Measurements from ENCODE around the gene TOMM20L.
A peak's percentile ranks its signal among the peaks of the same experiment; 100 is the strongest.
"Not testable (repeated sequence)": the region's sequence is repeated elsewhere in the genome, so short reads cannot be mapped to it uniquely, and the experiment has no call there.

TOMM20L gene

GRCh38 chr14:58395812-58396788 lies at the start of gene TOMM20L:
TSS of gene TOMM20L (plus strand) at chr14:58395930. CDS start at chr14:58395958, 28 bp downstream.
- DNase-seq: peak; percentile 57

DNA sequence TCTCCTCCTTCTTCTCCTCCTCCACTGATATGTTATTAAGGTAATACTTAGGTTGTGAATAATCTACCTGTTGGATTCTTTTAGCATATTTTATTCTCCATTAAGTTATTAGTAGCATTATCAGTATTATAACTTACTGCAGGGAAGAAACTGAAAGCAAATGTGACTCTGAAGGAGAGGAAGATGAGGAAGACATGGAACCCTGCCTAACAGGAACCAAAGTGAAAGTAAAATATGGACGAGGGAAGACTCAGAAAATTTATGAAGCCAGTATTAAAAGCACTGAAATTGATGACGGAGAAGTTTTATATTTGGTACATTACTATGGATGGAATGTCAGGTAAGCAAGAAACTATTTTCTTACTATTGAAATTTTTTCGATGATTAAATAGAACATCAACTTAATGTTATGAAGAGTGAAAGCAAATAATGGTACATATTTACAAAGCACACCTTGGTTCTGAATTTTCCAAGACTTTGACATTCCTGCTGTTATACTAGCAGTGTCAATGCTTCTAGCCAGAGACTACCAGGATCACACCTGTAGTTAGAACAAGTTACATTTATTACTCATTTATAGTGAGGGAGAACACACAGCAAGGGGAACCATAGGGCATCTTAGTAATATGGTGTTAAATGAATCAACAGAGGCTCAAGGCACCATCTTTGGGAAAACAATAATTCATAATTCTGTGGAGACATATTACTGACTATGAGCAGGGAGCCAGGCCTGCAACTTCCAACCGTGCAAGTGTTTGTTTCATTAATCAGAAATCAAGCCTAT lies 42.0 kb upstream of the TOMM20L start:
- DNase-seq: peak; percentile 36

DNA sequence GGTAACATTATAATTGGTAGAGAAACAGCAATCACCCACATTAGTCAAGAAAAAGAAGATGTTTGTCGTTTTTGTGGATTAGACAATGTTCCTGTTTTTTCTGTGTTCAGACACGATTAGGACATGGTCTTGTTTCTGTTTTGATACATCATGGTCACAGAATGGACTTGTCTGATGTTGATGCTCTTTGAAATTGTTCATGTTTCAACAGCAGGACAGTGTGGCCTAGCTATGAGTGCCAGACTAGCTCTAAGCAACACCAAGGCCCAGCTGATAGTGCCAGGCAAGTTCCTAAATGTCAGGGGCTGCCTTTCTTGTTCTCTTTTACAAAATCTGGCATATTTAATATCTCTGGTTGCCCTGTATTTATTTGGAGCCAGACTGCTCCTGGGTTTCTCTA lies 40.9 kb upstream of the TOMM20L start:
- no peak for DNase-seq

DNA sequence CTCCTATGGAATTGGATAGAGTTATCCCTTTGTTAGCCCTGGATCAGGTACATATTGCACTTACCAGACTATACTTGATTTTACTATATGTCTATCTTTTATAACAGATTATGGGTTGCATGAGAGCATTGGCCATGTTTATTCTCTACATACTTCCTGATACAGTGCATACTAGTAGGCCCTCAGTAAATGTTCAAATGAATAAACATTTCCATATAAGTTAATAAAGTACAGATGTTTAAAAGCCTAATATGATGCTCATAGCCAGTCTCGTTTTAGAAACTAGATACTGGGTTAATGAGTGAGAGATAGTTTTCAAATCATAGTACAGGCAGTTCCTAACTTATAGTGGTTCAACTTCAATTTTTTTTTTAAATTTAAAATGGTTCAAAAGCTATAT lies 39.5 kb upstream of the TOMM20L start:
- no peak for DNase-seq

- DNase-seq: not testable (repeated sequence)
These were observed 33.5 kb upstream of the TOMM20L start for GRCh38 chr14:58362272-58362671.

- peak; percentile 32 for DNase-seq
These were observed 32.8 kb upstream of the TOMM20L start for GRCh38 chr14:58362798-58363412.

DNA sequence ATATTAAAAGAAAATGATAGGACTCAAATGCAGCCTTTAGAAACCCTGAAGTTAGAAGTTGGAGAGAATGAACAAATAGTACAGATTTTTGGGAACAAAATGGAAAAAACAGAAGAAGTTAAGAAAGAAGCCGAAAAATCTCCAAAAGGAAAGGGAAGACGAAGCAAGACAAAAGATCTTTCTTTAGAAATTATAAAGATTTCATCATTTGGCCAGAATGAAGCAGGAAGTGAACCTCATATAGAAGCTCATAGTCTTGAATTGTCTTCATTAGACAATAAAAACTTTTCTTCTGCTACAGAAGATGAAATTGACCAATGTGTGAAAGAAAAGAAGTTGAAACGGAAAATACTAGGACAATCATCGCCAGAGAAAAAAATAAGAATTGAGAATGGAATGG lies 31.4 kb upstream of the TOMM20L start:
- DNase-seq: no peak

DNA sequence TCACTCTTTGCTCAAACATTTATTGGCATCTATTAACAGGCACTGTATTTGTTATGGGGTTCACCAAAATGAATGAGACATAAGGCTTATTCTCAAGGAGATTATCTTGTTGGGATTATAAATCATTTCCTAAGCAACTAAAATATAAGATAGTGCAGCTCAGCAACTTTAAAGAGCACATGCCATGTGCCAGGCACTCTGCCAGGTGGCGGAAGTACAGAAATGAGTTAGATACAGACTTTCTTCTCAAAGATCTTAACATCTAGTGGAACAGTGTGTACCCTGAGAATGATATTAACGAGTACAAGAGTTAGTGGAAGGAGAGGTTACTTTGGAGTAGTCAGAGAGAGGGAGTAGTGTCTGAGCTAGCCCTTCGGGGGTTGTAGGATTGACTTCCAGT lies 28.4 kb upstream of the TOMM20L start:
- no peak for DNase-seq

GRCh38 chr14:58368956-58369355 lies 26.8 kb upstream of the TOMM20L start:
- no peak for DNase-seq

DNA sequence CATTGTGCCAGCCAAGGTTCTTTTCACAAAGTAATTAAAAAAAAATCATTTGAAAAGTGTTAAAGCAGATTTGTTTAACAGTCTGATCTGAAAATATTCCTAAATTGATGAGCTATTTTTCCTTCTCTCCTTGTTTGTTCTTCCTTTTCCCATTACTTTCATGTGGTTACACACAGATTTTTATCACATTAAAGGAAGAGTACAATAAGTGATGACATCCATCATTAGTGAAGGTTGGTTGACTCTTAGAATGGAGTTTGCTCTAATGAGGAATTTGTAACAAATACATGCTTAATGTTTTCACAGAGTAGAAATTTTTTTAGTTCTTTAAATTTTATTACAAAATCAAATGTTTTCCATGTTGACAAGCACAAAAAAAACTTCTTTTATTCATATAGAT lies 18.9 kb upstream of the TOMM20L start:
- no peak for DNase-seq

GRCh38 chr14:58390830-58391229 lies 4.9 kb upstream of the TOMM20L start:
- no peak for DNase-seq

GRCh38 chr14:58395562-58395811 lies 243 bp upstream of the TOMM20L start:
- no peak for DNase-seq

DNA sequence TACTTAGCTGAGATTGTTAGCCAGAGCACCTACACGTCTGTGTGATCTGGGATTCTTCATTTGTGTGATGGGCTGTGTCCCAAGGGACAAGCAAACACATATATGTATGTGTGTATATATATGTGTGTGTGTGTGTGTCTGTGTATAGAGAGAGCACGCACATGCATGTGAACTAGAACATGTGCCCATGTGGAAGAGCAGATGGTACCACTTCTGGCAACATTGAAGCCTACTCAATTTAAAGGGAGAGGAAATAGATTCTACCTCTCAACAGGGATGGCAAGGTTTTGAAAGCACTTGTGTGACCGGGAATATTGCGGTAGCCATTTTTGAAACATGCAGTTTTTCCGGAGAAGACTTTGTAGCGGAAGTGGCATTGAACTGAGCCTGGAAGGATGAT lies 1.4 kb downstream of the TOMM20L start:
- no peak for DNase-seq

DNA sequence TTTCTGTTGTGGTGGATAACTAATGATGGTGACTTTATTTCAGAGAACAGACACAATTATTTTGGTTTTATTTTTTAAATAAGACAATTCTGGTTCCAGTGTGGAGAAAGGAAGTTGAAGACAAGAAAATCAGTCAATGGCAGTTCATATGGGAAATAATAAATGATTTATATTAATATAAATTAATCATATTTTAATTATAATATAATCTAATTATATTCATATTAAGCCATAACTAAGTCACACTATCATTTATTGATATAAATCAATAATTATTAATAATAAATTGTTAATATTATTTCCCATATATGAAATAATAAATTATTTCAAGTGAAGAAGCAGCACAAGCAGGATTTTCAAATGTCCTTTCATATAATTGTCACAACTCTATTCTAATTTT lies 2.8 kb downstream of the TOMM20L start:
- DNase-seq: no peak

- DNase-seq: no peak
These were observed 3.2 kb downstream of the TOMM20L start for GRCh38 chr14:58398895-58399294.

- no peak for DNase-seq
These were observed 5.9 kb downstream of the TOMM20L start for GRCh38 chr14:58401587-58401986.

GRCh38 chr14:58408681-58409215 lies 13.0 kb downstream of the TOMM20L start:
- DNase-seq: no peak

DNA sequence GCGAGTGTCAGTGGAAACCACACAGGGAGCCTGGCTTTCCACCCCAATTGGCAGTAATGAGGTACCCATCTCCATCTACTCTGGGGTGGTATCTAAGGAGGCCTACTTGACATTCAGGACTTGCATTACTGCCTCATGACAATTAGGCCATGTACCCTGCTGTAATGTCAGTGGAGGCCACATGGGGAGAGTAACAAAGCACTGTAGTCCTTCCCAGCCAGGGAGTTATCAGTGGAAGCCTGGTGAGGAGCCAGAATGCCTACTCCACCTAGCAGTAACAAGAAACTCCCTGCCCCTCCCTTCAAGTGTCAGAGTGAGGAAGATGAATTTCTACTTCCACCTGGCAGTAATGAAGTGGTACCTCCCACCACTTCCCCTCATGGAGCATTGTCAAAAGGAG lies 19.1 kb downstream of the TOMM20L start:
- no peak for DNase-seq

DNA sequence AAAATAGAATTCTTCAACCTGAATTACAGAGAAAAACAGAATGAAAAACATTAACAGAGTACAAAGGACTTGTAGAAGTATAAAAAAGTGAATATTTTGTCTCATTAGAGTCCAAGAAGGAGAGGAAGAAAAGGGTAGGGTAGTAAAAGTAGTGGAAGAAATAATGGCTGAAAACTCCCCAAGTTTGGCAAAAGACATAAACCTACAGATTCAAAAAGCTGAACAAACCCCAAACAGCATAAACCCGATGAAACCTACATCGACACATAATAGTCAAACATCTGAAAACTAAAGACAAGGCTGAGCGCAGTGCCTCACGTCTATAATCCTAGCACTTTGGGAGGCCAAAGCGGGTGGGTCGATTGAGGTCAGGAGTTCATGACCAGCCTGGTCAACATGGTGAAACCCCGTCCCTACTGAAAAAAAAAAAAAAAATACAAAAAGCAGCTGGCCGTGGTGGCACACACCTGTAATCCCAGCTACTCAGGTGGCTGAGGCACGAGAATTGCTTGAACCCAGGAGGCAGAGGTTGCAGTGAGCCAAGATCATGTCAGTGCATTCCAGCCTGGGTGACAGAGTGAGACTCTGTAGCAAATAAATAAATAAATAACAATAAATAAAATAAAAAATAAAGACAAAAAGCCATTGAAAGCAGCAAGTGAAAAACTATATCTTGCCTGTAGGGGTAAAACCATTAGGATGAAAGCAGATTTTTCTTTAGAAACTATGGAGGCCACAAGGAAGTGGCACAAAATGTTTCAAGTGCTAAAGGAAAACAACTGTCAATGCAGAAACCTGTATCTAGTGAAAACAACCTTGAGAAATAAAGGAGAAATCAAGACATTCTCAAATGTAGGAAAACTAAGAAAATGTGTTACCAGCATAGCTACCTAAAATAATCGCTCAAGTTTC lies 20.2 kb downstream of the TOMM20L start:
- DNase-seq: no peak

DNA sequence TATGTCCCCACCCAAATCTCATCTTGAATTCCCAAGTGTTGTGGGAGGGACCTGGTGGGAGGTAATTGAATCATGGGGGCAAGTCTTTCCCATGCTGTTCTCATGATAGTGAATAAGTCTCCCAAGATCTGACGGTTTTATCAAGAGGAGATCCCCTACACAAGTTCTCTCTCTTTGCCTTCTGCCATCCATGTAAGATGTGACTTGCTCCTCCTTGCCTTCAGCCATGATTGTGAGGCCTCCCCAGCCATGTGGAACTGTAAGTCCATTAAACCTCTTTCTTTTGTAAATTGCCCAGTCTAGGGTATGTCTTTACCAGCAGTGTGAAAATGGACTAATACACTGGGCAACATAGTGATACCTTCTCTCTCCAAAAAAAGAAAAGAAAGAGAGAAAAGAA lies 21.2 kb downstream of the TOMM20L start:
- not testable (repeated sequence) for DNase-seq

DNA sequence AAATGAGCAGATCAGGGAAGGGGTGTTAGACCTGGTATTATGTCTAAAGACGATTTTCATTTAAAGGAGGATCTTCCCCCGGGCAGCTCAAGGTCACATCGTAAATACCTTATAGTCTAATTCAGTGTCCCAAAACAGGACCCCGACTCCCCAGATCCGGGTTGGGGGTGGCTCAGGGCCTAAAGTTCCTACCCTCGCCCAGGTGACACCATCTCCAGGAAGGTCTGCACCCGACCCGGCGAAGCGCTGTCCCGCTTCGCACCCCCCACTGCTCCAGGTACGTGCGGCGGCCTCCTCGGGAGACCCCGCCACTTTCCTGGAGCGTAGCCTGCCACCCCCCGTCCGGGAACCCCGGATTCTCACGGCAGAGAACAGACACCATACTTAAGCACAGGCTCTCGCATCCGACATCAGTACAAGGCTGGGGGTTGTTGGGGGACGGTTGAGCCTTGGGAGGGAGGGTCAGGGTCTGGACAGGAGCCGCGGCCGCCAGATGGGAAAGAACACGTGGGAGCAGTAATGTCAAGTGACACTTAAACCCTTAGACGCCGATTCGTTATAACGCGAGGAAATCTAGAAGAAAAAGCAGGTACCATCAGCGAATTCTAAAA lies 31.0 kb downstream of the TOMM20L start:
- peak; percentile 87 for DNase-seq

Measured in NCI-H2029 treated with DMSO at 0.1 percent for 48 hours (cell line).